Skeletal muscle cell (primary cell): ENCODE results near the gene PRDM15.

Experiments
- DNase-seq: peaks from one replicate; pipeline ENCODE4 v3.0.0-alpha.2; 2010; ENCODE audit warnings: low read depth
- H3K4me3 ChIP-seq: 2 replicates; pipeline ENCODE4 v1.5.1; 2011; ENCODE audit warnings: low read depth, mild to moderate bottlenecking, control low read depth, low read length, moderate library complexity

PRDM15 gene

DNA sequence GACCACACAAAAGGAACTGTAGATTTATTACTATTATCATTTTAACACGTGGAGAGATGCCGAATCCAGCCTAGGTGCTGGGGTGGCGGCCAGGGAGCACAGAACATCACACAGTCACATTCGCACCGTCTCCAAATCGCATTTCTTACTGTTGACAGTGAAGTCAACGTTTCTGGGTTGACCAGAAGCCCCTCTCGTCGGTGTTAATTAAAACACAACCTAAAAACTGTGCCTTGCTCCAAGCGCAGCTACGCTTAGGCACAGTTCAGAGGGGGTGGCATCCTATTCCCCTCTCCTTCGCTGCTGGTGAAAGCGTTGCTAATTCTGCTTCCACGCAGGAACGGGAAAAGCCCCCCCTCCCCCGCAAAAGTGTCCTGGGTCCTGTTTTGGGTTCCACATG, 116.4 kb downstream of the PRDM15 start:
- H3K4me3 ChIP-seq = no peak overlapping the region

DNA sequence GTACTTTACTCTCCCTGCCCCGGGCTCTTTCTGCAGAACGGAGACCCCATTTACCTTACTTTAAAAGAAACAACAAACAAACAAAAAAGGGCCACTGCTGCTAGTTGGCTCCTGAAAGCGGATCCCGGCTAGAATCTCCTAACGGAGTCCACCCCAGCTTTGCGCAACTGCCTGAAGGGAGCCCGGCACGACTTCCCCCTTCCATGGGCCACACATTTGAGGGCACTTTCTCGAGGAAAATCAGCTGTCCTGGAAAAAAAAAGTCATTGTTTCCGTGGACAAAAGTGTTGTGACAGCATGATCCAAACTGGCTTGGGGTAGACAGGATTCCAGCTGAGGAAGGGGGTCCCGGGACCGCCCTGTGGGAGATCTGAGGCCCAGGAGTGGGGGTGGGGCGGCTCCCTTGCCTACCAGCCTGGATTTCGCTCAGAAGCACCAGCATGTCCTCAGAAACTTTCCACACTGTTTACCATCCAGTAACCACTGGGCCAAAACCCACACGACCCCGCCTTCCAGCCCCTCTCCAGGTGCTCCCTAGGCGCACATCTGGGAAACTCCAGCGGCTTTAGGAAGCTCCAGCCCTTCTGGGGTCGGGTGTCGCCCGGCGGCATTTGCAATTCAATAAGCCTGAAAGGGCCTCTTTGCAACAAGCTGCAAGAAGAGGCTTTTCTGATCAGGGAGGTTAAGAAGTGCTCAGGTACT, 117.1 kb downstream of the PRDM15 start:
- no peak overlapping the region for H3K4me3 ChIP-seq
- no peak for DNase-seq

More for the DNA sequence above, 116.4 kb downstream of the PRDM15 start:
- DNase-seq = no peak

DNA sequence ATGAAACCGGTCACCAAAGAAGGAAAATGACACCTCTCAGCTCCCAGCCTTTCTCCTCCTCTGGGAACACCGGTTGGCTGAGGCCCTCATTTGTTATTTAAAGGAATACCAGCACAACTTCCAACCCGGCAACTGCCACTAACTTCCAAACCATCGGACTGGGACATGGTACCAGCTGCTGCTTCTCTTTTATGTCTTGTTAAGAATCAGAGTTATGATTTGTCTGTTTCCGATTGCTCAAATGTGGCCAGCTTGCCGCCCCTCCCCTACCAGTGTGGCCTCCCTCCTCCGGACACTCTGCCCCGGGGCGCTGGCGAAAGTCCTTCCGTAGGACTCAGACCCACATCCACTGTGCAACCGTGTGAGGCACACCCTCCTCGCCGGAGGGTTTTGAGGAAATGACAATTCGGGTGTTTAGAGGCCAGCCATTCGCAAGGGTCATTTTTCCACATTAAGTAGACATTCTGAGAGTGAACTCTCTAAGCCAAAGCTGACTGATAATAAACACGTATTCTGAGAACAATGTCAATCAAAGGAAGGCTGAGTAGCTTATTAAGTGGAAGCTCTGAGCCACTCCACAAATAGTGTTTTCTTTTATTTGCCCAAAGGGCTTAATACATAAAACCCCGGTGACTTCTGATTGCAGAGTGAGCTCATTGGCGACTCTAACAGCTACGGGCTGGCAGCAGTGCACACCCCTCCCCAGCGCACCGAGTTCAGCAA, 117.8 kb downstream of the PRDM15 start:
- DNase-seq = no peak
- no peak overlapping the region for H3K4me3 ChIP-seq

DNA sequence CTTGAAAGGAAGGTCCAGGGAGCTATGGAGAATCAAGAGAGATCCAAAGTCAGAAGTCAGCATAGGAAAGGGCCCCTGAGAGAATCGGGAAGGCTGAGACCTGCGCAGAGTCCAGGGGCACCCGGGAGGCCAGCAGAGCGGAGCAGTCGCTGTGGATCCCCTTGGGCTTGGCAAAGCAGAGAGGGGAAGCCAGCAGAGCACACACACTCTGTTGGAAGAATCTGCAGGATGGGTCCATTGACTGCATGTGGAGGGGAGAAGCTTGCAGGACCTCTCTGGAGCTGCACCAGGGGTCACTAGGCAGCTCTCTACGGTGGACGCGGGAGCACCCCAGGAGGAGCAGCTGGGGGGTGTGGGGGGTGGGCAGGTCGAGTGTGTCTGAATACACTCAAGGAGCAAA, 118.7 kb downstream of the PRDM15 start:
- no peak overlapping the region for H3K4me3 ChIP-seq
- no peak for DNase-seq

DNA sequence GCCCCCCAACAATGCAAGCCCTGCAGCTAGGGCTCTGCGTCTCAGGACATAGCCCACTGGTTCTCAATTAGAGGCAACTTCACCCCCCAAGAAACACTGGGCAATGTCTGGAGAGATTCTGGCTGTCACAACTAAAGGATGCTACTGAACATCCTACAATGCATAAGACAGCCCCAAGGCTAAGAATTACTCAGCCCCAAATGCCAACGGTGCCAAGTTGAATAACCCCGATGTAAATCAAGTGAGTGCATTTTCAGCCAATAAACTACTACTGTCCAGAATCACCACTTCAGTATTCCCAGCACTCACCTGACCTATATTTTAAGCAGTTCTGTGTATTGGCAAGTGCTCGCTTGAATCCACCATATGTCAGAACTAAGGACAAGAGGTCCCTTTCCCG, 119.2 kb downstream of the PRDM15 start:
- no peak overlapping the region for H3K4me3 ChIP-seq
- no peak for DNase-seq

DNA sequence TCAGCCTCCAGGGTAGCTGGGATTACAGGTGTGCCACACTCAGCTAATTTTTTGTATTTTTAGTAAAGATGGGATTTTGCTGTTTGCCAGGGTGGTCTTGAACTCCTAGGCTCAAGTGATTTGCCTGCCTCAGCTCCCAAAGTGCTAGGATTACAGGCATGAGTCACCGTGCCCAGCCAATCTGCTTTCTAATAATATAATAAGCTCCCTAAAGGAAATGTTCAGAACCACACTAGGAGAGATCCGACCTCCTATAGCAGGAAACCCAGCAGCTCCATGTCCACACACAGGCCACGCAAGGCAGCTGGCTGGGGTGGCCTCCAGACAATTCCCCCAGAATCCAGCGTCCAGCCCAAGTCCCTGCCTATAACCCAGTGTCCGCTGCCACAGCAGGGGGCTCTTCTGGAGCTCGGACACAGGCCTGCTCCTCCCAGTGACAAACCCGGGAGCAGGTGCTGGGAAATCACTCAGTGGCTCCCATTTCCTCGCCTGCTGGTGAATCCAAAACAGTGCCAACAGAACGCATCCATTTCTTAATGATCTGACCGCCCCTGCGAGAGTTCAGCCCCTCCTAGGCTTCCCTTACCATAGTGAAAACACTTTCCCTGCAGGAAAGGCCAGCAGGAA, 119.8 kb downstream of the PRDM15 start:
- DNase-seq = no peak
- no peak overlapping the region for H3K4me3 ChIP-seq

DNA sequence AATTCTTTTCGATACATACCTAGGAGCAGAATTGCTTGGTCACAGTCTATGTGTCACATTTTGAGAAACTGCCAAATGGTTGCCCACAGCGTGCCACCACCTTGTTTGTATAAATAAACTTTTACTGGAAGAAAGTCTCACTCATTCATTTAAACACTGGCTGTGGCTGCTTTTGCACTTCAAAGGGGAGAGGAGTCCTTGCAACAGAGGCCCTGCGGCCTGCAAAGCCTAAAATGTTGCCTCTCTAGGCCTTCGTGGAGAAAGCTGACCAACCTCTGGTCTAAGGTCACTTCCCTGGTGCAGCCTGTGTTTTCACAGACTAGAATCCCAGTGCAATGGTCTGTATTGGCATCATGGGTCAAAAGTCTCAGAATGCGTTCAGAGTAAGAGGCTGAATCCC, 120.6 kb downstream of the PRDM15 start:
- DNase-seq = no peak
- no peak overlapping the region for H3K4me3 ChIP-seq

DNA sequence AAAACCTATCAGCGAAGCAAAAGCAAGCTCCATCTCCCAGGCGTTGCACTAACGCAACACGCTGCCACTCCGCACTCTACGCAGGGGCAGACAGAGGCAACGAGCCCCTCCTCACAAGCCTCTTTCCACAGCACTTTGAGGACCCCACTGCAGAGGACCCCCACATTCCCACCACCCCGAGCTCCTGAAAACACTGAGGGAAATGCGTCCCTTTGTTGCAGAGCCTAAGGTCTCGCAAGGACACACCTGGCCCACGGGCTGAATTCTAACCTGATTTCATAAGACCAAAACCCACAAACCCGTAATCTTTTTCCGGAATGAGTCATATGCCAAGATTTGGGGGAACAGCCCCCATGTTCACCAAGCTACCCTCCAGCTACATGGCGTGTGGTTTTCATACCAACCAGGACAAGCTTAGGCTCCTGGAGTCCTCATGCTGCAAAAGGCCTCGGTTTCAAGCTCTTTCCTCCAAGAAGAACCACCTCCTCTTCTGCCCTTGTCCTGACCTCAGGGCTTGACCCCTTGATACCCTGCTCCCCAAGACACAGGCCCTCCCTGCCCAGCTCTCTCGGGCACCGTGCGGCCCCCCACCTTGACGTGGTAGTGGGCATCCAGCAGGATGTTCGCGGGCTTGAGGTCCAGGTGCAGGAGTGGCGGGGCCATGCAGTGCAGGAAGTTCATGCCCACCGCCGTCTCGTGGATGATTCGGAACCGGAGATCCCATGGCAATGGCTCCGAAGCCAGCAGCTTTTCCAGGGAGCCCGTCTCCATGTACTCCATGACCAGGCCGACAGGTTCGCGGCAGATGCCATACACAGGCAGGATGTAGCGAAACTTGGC, 123.0 kb downstream of the PRDM15 start:
- H3K4me3 ChIP-seq = no peak overlapping the region
- DNase-seq = no peak

DNA sequence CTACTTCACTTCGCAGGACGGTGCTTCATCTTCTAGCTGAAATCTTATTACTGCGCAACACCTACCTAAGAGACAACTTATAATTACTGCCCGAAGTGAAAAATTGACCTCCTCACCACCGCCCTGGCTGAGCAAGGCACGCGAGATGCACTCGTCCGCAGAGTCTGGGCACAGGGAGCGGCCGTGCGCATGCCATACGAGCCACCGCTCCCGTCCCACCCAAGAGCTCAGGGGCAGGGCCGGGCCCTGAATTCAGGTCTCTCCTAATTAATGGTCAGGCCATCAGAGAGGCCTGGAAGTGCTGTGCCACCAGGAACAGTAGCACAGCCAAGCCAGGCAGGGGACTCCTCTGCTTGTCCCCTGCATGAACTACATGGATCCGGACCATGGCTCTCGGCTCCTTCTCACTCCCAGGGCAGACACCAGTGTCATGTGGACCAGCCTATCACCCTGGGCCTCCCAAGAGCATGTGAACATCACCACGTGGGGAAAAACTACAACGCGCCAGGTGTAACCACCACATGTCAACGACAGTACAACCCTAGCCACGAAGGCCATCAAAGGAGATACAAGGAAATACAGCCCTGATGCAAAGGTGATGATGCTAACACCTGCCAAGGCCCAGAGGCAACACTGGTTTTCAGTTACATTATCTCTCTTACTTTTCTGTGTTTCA, 123.7 kb downstream of the PRDM15 start:
- DNase-seq = no peak

DNA sequence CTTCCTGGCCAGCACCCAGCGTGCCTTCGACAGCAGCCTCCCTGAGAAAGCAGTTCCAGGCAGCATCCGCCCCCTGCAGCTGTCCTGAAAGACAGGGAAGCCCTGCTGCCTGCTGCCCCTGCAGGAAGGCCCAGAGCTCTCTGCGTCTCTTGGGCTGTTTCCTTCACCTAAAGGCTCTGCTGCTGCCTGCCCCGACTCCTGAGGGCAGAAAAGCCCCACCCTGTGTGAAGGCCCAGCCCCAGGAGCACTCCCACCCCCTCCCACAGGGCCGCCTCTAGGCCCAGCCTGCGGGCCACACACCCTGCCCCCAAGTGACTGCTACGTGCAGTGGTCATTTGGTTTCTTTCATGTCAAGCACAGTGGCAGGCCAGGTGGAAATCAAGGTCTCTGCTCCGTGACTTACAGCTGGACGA, 124.7 kb downstream of the PRDM15 start:
- no peak overlapping the region for H3K4me3 ChIP-seq
- DNase-seq = no peak

More for the DNA sequence above, 123.7 kb downstream of the PRDM15 start:
- H3K4me3 ChIP-seq = no peak overlapping the region

DNA sequence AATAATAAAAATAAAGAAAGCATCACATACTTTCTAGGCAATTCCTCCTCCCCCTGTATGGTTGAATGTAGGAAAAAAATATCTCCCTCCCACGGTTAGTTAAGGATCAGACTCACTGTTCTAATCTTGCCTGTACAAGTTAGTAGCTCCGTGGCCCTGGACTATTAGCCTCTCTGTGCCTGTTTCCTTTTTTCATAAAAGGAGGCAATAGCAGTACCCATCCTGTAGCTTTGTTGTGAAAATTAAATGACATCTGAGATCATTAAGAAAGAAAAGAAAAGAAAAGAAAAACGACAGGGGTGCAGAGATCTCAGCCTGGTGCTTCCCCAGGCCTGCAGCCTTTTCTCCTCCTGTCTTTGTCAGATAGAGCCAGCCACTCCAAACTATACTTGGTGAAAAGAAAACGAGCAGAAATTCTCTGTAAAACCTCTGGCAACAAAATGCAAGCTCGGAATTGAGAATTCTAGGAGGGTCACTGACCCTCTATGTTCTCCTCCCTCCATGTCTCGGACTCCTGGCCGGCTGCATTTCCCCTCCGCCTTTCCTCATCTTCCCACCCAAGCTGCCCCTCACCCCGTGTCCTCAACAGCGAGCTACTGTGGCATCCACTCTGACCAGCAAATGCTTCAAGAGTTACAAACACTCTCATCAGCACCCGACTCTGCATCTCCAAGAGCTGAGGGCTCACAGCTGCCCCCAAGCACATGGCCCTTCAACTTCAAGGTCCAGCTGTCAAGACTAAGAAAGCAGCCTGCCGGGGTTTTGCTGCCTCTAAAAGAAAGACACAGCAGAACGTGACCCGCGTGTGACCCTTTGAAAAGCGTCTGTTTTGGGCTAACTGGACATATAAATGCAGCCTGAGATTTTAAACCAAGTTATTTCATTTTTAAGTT, 125.9 kb downstream of the PRDM15 start:
- DNase-seq = no peak
- H3K4me3 ChIP-seq = no peak overlapping the region

DNA sequence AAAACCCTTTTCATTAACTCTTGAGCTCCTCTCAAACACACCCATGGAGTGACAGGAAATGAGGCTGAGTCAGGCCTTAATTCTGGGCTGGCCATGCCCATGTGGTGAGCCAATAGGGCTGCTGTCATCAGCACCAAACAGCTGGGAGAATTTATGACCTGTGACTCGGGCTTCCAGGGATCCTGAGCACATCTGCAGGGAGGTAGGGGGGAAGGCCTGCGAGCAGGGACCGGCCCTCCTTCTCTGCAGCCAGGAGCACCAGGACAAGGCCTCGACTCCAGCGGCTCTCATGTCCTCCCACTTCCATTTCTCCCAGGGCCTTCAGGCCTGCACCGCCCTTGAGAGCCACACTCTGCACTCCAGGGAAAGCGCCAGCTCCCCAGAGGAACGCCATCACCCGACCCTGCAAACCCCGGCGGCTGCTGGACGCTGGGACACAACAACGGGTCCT, 126.9 kb downstream of the PRDM15 start:
- peak; percentile 65 for DNase-seq
- no peak overlapping the region for H3K4me3 ChIP-seq

DNA sequence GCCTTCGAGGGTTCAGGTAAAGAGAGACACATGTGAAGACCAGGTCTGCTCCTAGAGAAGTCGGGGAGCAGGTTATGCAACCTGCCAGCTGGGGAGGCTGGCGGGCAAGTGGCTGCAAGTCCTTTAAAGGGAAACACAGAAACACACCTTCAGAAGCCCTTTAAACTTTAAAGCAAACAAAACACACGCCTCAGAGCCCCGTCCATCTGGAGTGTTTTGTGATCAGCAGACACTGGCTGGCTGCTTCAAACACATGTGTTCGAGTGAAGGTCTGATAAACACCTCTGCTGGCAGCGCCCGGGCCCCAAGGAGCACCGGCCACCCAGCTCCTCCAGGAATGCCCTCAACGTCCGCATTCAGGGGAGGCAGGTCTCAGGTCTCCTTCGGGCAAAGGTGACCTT, 127.5 kb downstream of the PRDM15 start:
- no peak overlapping the region for H3K4me3 ChIP-seq
- no peak for DNase-seq

DNA sequence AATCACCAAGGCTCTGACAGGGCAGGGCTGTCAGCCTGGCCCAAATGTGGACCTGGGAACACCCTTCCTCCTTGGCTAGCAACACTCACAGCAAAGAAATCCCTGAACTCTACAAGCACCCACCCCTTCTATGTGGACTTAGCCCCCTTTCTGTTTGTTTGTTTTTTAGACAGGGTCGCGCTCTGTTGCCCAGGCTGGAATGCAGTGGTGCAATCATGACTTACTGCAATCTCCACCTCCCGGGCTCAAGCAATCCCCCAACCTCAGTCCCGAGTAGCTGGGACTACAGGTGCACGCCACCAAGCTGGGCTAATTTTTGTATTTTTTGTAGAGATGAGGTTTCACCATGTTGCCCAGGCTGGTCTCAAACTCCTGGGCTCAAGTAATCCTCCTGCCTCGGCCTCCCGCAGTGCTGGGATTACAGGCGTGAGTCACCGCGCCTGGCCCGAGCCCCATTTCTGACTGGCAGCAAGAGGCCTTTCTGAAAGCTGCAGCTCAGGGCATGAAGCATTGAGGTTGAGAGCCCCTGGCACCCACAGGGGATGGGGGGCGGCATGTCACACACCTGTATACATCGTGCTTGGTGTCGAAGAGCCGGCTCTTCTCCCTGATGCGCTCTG, 128.5 kb downstream of the PRDM15 start:
- no peak overlapping the region for H3K4me3 ChIP-seq
- no peak for DNase-seq

DNA sequence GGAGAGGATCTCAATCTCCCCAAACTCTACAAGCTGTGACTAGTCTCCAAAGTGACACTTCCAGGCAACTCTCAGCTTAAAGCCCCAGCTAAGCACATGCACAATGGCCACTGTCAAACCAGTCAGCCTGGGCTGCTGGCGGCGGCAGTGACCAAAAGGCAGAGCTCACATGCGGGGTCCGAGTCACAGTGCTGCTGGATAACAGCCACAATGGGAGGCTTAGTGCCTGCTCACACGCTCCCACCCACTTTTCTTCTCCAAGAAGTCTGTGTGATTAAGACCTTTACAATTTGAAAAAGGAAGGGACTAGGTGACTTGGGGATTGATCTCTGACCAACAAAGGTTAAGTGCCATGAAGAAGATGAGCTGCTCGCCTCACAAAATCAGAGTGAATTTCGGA, 129.1 kb downstream of the PRDM15 start:
- DNase-seq = no peak

DNA sequence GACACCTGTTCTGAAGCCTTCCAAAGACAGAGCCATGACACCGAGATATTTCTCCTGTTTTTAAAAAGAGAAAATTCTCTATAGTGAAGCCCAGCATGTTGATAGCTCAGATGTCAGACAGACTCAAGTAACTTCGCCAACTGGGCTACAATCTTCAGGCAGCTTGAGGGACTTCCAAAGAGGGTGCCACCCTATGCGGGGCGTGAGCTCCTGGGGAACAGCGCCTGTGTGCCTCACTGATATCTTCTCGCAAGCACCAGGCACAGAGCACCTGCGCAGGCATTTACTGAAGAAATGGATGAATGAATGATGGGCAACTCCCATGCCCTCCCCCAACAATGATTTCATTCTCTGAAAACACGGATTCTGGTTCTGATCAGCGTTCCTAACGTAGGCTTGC, 129.9 kb downstream of the PRDM15 start:
- no peak for DNase-seq
- H3K4me3 ChIP-seq = no peak overlapping the region

More for the DNA sequence above, 129.1 kb downstream of the PRDM15 start:
- H3K4me3 ChIP-seq = no peak overlapping the region
